Measurements from ENCODE around the gene PDZD8. TPM values are rescaled to one million over a fixed set of nuclear protein-coding genes. Genes with fewer than 3 reads are reported as not detected.

The PDZD8 gene, protein sequence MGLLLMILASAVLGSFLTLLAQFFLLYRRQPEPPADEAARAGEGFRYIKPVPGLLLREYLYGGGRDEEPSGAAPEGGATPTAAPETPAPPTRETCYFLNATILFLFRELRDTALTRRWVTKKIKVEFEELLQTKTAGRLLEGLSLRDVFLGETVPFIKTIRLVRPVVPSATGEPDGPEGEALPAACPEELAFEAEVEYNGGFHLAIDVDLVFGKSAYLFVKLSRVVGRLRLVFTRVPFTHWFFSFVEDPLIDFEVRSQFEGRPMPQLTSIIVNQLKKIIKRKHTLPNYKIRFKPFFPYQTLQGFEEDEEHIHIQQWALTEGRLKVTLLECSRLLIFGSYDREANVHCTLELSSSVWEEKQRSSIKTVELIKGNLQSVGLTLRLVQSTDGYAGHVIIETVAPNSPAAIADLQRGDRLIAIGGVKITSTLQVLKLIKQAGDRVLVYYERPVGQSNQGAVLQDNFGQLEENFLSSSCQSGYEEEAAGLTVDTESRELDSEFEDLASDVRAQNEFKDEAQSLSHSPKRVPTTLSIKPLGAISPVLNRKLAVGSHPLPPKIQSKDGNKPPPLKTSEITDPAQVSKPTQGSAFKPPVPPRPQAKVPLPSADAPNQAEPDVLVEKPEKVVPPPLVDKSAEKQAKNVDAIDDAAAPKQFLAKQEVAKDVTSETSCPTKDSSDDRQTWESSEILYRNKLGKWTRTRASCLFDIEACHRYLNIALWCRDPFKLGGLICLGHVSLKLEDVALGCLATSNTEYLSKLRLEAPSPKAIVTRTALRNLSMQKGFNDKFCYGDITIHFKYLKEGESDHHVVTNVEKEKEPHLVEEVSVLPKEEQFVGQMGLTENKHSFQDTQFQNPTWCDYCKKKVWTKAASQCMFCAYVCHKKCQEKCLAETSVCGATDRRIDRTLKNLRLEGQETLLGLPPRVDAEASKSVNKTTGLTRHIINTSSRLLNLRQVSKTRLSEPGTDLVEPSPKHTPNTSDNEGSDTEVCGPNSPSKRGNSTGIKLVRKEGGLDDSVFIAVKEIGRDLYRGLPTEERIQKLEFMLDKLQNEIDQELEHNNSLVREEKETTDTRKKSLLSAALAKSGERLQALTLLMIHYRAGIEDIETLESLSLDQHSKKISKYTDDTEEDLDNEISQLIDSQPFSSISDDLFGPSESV
- total RNA-seq = 10 to 100 TPM; 23.0 to 32.9 TPM

DNA sequence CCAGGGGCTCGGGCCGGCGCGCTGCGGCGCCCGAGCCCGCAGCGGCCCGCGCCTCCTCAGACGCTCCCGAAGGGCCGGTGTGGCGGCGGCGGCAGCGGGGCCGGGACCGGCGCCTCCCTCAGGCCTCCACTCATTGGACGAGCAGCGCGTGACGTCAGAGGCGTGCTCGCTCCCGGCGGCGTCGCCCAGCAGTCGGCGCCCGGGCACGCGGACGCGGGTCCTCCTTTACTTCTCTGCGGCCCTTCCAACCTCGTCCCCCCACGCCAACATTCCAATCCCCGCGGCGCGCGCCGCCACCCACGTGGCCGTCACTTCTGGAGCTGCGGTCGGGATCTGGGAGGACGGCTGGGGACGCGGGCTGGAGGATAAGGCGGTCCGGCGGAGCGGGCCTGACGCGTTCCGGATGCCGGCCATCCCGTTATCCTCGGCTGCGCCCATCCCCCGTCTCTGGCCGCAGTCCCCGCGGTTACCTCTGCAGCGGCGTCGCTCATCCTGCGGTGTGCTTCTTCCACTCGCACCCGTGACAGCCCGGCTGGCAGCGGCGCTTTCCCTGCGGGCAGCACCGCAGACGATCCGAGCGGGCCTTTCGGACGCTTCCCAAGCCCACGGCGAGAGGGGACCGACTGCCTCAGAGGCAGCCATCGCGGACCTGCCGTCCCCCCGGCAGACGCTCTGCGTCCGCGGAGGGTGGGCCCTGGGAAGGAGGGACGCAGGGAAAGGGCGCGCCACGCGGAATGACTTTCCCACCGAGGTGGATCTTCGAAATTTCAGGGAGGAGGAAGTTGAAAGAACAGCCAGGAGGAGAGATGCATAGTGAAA, at the start of gene PDZD8:
Gene PDZD8 (minus strand): TSS at position 81 of the 819 bp plus-strand sequence. CDS start 213 bp downstream, outside the sequence.
- Histone ChIP-seq H3K9me3 (no peaks in the 10 kb centered on the region), H3K4me3 (peak within 1 kb of the TSS; percentile 97), H3K36me3 (no peaks in the 10 kb centered on the region), H3K27ac (peak within 1 kb of the TSS; percentile 89 to 93), H3K27me3 (replicated peaks; ENCODE audit: insufficient read depth) (no peaks in the 10 kb centered on the region), H3K4me1 (ENCODE audit: control insufficient read depth in 1 of 2, low read depth in 2 of 2) (peaks cover 15 to 37% of the 10 kb centered on the region in 2 donors)
- TF ChIP-seq, protein P1, sequence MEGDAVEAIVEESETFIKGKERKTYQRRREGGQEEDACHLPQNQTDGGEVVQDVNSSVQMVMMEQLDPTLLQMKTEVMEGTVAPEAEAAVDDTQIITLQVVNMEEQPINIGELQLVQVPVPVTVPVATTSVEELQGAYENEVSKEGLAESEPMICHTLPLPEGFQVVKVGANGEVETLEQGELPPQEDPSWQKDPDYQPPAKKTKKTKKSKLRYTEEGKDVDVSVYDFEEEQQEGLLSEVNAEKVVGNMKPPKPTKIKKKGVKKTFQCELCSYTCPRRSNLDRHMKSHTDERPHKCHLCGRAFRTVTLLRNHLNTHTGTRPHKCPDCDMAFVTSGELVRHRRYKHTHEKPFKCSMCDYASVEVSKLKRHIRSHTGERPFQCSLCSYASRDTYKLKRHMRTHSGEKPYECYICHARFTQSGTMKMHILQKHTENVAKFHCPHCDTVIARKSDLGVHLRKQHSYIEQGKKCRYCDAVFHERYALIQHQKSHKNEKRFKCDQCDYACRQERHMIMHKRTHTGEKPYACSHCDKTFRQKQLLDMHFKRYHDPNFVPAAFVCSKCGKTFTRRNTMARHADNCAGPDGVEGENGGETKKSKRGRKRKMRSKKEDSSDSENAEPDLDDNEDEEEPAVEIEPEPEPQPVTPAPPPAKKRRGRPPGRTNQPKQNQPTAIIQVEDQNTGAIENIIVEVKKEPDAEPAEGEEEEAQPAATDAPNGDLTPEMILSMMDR (IDR thresholded peaks at IDR 0.05) = no peak
- ATAC-seq (ENCODE audit: insufficient number of reproducible peaks, low FRiP score, low read depth) = peak; percentile 91
- DNase-seq (ENCODE audit: low spot score) = peak; percentile 80

DNA sequence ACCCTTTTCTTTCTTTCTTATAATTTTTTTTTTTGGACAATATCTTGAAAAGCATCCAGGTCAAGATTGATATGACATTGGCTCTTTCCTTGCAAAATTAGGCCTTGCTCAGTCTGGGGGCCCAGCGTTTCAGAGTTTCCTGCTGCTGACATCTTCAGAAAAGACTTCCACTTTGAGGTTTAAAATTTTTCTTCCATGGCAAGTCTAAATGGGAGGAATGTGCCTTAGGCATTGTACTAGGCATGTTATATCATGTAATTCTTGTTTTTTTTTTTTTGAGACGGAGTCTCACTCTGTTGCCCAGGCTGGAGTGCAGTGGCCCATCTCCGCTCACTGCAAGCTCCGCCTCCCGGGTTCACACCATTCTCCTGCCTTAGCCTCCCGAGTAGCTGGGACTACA, 48.9 kb upstream of the PDZD8 start:
- no peaks in the 10 kb centered on the region for H3K27me3 ChIP-seq (replicated peaks; ENCODE audit: insufficient read depth)
- no peak overlapping the region for H3K27ac ChIP-seq
- no peak overlapping the region for H3K4me3 ChIP-seq
- DNase-seq (ENCODE audit: low spot score) = no peak
- H3K9me3 ChIP-seq = no peaks in the 10 kb centered on the region
- no peak for ATAC-seq (ENCODE audit: insufficient number of reproducible peaks, low FRiP score, low read depth)
- H3K36me3 ChIP-seq = no peaks in the 10 kb centered on the region
- TF ChIP-seq, protein P1 (IDR thresholded peaks at IDR 0.05) = no peak
- H3K4me1 ChIP-seq (ENCODE audit: control insufficient read depth in 1 of 2, low read depth in 2 of 2) = no peaks in the 10 kb centered on the region

DNA sequence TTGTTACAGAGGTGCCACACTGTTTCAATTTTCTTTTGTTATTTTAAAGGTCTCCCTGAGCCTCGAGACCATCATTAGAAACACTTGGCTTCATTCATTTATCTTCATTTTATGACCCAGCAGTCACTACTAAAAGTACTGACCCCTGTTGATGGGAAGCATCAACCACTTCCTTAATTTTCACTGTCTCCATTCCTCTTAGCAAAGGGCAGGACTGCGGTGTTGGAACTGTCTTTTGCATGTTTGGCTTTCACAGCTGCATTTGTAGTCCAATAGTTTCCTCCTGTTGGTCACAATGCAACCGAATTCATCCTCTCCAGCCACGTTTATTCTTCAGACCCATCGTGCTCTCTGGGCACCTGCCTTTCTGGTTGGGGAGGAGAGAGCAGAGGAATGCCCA, 46.7 kb upstream of the PDZD8 start:
- no peaks in the 10 kb centered on the region for H3K27me3 ChIP-seq (replicated peaks; ENCODE audit: insufficient read depth)
- H3K36me3 ChIP-seq = no peaks in the 10 kb centered on the region
- DNase-seq (ENCODE audit: low spot score) (no peak), ATAC-seq (ENCODE audit: insufficient number of reproducible peaks, low FRiP score, low read depth) (no peak)
- no peak overlapping the region for H3K4me3 ChIP-seq
- TF ChIP-seq, protein P1 (IDR thresholded peaks at IDR 0.05) = no peak
- no peak overlapping the region for H3K27ac ChIP-seq
- H3K4me1 ChIP-seq (ENCODE audit: control insufficient read depth in 1 of 2, low read depth in 2 of 2) = no peaks in the 10 kb centered on the region
- no peaks in the 10 kb centered on the region for H3K9me3 ChIP-seq

DNA sequence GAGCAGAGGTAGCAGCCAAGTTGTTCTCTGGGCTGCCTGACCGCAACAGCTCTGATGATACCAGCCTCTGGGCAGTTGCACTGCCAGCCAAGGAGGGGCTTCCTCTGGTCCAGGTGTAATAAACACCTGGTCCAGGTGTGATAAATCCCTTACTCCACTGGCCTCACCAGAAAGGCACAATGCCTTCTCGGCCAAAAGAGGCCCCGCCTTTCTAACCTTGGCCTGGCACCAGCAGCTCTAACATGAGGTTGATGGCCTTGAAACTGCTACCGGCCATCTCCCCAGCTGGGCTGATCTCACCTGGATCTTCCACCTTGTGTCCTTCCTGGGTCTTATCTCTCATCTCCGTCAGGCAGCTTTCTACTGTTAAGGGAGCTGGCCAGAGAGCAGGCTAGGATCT, 45.5 kb upstream of the PDZD8 start:
- DNase-seq (ENCODE audit: low spot score) (no peak), ATAC-seq (ENCODE audit: insufficient number of reproducible peaks, low FRiP score, low read depth) (no peak)
- H3K36me3 ChIP-seq = no peaks in the 10 kb centered on the region
- no peak overlapping the region for H3K4me3 ChIP-seq
- H3K27me3 ChIP-seq (replicated peaks; ENCODE audit: insufficient read depth) = no peaks in the 10 kb centered on the region
- H3K4me1 ChIP-seq (ENCODE audit: control insufficient read depth in 1 of 2, low read depth in 2 of 2) = no peaks in the 10 kb centered on the region
- H3K9me3 ChIP-seq = no peaks in the 10 kb centered on the region
- TF ChIP-seq, protein P1 (IDR thresholded peaks at IDR 0.05) = no peak
- H3K27ac ChIP-seq = no peak overlapping the region
